Measurements from ENCODE around the gene LEMD2.

GRCh38 chr6:33724102-33725023 is 64.6 kb downstream of the LEMD2 start:
- no peak for TF ChIP-seq CTCF (conservative IDR thresholded peaks at IDR 0.05; ENCODE audit: low read length)
- no peak for TF ChIP-seq EZH2phosphoT487 (IDR thresholded peaks at IDR 0.05; ENCODE audit: borderline replicate concordance)
